GM13977 (cell line): Measurements from ENCODE around the gene ACKR2.

Source experiments
- DNase-seq: peaks from one replicate; pipeline ENCODE4 v3.0.0; 2012; ENCODE audit warnings: low spot score
- in situ Hi-C: fragments of 300-500 bp; cut with MboI; formaldehyde crosslinking; loops from one replicate; pipeline ENCODE4 v1.12.0; 2022; ENCODE audit warnings: low sequenced_read_pairs, low pct_unique_long_range_greater_than_20kb, mixed read lengths, inconsistent platforms; ENCODE audit not compliant: unreplicated experiment
- TF ChIP-seq, protein P1 (sequence below): IDR thresholded peaks from 2 replicates; pipeline ENCODE4 v1.5.1; 2012; ENCODE audit warnings: mild to moderate bottlenecking, control low read depth; ENCODE audit not compliant: insufficient read depth; ENCODE audit errors: extremely low read depth, missing control alignments

The ACKR2 gene

DNA sequence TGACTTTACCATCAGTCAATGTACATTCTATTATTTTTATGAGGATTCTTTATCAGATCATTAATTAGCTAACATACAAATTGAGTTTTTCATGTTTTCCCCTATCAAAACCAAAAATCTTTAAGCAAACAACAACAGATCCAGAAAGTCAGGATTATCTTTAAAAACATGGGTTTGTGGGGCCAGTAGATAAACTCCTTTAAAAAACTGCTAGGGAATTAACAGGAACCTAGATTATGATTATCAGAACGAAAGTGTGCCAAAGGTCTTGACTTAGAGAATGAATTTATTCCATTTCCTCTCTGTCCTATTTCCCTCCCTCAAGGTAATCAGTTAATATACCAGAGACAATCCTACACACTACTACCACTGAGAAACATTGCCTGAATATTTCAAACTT, 23.0 kb upstream of the ACKR2 start:
- in situ Hi-C loops = no loop called here
- no peak for DNase-seq

DNA sequence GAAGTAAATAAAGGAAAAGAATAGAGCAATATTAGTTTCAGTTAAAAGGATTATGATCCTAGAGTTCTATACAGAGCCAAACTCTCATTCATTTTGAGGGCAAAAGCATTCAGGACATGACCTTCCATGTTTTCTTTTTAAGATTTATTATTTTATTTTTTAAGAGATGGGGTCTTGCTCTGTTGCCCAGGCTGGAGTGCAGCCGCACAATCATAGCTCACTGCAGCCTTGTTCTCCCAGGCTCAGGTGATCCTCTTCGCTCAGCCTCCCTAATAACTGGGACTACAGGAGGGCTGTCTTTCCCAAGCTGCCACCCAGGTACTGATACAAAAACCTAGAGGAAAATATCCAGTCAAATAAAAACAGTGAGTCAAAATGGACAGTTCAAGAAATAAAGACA, 22.6 kb upstream of the ACKR2 start:
- TF ChIP-seq, protein P1, sequence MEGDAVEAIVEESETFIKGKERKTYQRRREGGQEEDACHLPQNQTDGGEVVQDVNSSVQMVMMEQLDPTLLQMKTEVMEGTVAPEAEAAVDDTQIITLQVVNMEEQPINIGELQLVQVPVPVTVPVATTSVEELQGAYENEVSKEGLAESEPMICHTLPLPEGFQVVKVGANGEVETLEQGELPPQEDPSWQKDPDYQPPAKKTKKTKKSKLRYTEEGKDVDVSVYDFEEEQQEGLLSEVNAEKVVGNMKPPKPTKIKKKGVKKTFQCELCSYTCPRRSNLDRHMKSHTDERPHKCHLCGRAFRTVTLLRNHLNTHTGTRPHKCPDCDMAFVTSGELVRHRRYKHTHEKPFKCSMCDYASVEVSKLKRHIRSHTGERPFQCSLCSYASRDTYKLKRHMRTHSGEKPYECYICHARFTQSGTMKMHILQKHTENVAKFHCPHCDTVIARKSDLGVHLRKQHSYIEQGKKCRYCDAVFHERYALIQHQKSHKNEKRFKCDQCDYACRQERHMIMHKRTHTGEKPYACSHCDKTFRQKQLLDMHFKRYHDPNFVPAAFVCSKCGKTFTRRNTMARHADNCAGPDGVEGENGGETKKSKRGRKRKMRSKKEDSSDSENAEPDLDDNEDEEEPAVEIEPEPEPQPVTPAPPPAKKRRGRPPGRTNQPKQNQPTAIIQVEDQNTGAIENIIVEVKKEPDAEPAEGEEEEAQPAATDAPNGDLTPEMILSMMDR = no peak
- in situ Hi-C loops = no loop called here

More for the DNA sequence above, 23.0 kb upstream of the ACKR2 start:
- TF ChIP-seq, protein P1 = no peak

DNA sequence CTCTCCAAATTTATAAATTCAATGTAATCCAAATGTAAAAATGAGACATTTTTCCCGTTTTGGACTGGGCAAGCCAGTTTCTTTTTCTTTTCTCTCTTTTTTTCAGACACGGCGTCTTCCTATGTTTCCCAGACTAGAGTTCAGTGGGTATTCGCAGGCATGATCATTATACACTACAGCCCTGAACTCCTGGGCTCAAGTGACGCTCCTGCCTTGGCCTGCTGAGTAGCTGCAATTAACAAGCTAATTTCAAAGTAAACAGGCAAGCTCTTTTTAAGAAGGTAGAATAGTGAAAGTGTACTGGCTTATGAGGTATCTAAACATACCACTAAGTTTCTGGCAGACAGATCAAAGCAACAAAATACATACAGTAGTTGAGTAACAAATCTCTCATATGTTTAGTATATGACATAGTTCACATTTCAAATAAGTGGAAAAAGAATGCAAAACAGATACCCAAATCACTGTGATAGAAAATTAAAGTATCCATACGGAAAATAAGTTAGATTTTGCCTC, 18.5 kb upstream of the ACKR2 start:
- TF ChIP-seq, protein P1 = no peak
- DNase-seq = no peak
- in situ Hi-C loops = no loop called here

More for the DNA sequence above, 22.6 kb upstream of the ACKR2 start:
- DNase-seq = no peak

DNA sequence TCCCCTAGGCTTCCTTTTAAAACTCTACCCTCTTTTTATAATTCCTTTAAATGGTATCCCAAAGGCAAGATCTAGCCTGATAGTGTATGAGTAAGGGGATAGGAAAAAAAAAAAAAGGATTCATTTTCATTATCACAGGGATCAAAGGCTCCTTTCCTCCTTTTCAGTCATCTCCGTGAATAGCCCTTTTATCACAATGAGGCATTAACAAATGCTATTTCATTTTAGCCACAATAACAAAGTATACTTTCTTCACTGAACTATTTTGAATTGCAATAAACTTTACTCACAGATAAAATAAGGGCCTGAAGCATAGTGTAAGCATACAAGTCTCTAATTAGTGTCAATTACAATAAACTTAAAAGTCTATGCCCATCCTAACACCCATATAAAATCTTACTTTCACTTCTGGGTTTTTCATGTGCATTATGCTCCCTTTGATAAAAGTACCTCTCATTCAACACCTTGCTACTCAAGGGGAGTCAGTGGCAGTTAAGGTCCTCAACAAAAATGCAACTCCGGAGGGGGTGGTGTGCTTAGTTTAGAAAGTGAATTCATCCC, 13.5 kb upstream of the ACKR2 start:
- TF ChIP-seq, protein P1 = no peak
- in situ Hi-C loops = no loop called here
- DNase-seq = no peak

DNA sequence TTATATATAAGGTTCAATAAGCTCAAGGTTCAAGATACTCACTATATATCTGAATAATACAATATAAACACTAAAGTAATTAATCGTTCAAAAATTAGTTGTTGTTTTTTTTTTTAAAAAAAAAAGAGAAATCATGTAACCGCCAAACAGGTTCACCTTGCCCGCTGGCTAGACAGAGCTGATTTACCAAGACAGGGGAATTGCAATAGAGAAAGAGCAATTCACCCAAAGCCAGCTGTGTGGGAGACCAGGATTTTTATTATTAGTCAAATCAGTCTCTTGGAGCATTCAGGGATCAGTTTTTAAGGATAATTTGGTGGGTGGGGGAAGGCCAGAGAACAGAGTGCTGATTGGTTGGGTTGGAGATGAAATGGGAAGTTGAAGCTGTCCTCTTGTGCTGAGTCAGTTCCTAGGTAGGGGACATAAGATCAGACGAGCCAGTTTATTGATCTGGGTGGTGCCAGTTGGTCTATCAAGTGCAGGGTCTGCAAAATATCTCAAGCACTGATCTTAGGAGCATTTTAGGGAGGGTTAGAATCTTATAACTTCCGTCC, 12.8 kb upstream of the ACKR2 start:
- in situ Hi-C loops = no loop called here
- DNase-seq = no peak
- TF ChIP-seq, protein P1 = no peak

DNA sequence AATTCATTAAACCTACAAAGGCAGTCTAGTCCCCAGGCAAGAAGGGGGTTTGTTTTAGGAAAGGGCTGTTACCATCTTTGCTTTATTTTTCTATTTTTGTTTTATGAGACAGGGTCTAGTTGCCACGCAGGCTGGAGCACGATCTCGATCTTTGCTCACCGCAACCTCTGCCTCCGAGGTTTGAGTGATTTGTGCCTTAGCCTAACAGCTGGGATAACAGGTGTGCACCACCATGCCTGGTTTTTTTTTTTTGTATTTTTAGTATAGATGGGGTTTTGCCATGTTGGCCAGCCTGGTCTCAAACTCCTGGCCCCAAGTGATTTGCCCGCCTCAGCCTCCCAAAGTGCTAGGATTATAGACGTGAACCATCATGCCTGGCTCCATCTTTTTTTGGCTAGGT, 9.9 kb upstream of the ACKR2 start:
- TF ChIP-seq, protein P1 = no peak
- no peak for DNase-seq
- in situ Hi-C loops = no loop called here
